HG03558 (cell line): ENCODE data around the gene HAL.
A peak's percentile ranks its signal among the peaks of the same experiment; 100 is the strongest.

Source experiments
- ATAC-seq: cut with Tn5 transposase; IDR thresholded peaks from one replicate; pipeline ENCODE4 v1.9.1; 2021; ENCODE audit warnings: moderate number of reproducible peaks; ENCODE audit not compliant: unreplicated experiment; ENCODE audit errors: extremely low read depth

Gene HAL, protein sequence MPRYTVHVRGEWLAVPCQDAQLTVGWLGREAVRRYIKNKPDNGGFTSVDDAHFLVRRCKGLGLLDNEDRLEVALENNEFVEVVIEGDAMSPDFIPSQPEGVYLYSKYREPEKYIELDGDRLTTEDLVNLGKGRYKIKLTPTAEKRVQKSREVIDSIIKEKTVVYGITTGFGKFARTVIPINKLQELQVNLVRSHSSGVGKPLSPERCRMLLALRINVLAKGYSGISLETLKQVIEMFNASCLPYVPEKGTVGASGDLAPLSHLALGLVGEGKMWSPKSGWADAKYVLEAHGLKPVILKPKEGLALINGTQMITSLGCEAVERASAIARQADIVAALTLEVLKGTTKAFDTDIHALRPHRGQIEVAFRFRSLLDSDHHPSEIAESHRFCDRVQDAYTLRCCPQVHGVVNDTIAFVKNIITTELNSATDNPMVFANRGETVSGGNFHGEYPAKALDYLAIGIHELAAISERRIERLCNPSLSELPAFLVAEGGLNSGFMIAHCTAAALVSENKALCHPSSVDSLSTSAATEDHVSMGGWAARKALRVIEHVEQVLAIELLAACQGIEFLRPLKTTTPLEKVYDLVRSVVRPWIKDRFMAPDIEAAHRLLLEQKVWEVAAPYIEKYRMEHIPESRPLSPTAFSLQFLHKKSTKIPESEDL

DNA sequence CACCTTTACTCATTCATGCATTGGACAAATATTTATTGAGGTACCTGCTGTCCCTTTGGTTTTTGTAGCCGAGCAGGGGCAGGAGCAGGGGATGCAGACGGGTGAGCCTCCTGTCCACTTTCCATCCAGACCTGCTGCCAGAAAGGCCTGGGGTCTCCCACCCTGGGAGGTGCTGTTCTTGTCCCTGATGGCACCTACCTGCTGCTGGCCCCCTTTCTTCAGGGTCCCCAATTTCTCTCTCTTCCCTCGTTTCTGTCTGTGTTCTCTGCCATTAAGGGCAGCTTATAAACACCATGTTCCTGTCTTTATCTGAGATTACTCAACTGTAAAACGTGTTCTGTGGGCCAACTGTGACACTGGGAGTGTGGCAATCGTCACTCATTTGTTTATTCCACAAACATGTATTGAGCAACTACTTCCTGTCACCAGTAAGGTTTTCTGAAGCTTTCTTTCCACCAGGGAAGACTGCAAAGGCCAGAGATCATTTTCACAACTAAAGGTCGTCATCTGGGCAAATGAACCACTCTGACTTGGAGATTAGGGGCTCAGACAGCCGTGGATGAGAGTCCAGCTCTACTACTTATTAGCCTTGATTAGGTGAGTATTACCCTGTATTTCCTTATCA is at the start of gene HAL:
Gene HAL (minus strand): TSS at position 311 of the 625 bp plus-strand sequence. CDS start 434 bp downstream, outside the sequence.
- no peak for ATAC-seq

DNA sequence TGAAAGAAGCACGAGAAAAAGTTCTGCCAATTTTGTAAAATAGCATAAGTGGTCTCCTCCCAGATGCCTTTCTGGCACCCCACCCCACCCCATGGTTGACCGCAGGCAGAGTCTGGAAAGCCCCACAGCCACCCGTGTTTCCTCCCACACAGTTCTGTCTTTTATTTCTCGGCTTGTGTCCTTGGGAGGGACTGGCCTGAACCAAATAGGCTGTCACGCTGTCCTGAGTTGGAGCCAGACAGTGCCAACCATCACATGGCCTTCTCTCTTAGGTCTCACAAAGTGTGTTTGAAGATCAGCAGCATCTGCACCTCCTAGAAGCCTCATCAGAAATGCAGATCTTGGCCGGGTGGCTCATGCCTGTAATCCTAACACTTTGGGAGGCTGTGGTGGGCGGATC is 49.4 kb upstream of the HAL start:
- no peak for ATAC-seq

DNA sequence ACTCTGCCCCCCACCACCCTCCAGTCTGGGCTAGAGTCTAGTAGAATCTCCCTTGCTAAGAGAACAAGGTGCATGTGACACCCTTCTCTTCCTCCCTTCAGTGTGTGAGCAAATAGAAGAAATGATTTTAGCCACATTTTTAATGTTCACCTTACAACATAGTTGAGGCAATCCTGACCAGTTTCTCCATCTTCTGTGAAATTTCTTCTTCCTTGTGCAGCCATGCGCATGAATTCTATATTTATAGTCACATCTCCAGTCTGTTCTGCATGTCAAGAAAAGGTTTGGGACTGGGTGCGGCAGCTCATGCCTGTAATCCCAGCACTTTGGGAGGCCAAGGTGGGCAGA is 48.8 kb upstream of the HAL start:
- ATAC-seq: no peak

DNA sequence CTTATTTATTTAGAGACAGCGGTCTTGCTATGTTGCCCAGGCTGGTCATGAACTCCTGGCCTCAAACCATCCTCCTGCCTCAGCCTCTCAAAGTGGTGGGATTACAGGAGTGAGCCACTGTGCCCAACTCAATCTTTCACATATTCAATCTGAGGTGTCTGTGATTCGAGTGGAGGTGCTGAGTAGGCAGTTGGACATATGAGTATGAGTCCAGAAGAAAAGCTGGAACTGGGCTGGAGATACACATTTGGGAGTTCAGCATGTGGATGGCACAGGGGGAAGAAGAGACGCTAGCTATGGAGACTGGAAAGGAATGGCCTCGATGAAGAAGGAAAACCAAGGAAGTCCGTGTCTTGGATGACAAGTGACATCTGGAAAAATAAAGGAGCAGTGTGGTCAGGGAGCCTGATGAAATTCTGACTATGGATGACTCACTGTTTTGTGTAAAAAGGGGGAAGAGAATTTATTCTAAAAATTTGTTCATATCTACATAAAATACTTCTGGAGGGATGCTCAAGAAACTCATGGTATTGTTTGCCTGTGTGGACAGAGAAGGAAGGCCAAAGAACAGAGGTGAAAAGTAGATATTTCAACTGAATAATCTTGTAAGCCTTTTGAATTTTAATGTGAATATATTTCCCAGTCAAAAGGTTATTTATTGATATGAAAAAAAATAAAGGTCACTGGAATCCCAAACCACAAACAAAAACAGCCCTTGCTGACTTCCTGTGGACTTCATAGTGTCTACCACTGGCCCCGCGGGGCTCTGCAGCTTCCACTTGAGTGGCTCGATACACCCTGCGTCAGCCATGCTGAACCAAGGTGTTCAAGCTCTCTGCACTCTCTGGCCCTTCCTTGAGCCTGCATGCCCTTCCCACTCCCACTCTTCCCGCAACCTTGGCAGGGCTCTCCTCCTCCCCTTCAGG is 48.1 kb upstream of the HAL start:
- no peak for ATAC-seq

DNA sequence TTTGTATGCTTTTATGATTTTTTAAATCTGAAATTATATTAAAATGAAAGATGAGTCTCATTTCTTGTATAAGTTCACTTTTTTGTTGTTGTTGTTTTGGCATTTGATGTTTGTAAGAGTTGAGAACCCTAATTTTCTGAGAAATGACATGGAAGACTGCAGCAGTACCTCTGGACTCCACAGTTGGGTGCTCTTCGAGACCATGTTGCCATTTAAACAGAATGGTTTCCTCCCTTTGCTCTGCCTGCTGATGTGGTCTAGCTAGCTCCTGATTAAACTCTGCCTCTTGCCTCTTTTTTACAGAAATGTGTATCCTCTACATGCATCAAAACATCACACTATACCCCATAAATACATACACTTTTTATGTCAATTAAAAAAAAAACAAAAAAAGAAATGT is 45.0 kb upstream of the HAL start:
- no peak for ATAC-seq

DNA sequence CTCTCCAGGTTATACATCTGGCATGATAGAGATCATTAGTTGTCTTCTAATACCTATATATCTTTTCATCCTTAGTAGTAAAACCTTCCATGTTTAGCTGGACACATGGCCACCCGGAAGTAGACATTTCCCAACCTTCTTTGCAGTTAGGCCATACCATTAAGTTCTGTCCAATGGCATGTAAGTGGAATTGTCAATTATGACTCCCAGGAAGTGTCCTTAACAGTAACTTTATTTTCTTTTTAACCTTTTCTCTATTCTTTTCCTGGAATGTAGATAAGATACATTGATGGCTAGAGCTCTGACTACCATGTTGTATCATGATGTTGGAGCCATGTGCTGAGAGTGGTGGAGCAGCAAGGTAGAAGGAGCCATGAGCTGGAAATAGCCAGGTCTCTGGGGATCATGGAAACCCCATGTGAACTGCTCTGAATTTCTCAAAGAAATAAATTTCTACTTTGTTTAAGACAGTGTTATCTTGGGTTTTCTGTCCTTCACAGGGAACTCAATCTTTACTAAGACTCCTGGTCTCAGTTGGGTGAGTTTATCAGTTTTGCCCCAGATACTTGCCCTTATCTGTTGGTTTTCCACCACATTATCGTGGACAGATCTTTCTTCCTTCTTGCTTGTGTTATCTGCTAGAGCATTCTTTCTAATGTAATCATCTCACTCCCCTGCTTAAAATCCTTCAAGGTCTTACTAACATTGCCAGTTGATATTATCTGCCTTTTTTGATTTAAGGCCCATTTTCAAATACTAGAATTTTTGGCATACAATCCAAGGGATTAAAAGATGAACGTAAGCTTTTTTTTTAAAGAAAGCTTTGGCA is 44.4 kb upstream of the HAL start:
- no peak for ATAC-seq

DNA sequence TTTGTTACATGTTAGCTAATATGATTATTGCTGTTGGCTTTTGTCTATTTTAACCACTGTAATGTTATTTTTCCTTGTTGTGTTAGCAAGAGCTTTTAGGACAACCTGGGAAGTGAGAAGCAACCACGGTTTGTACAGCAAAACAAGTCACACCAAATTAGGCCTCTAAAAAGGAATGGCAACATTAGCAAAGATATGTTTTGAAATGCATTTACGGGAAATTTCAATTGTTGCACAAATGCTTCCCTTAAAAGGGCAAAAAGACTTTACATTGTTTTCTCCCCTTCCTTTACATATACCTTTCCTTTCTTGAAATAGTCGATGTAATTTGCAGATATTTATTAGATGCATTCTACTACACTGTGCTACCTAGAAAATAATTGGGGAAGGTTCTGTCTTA is 43.4 kb upstream of the HAL start:
- no peak for ATAC-seq

DNA sequence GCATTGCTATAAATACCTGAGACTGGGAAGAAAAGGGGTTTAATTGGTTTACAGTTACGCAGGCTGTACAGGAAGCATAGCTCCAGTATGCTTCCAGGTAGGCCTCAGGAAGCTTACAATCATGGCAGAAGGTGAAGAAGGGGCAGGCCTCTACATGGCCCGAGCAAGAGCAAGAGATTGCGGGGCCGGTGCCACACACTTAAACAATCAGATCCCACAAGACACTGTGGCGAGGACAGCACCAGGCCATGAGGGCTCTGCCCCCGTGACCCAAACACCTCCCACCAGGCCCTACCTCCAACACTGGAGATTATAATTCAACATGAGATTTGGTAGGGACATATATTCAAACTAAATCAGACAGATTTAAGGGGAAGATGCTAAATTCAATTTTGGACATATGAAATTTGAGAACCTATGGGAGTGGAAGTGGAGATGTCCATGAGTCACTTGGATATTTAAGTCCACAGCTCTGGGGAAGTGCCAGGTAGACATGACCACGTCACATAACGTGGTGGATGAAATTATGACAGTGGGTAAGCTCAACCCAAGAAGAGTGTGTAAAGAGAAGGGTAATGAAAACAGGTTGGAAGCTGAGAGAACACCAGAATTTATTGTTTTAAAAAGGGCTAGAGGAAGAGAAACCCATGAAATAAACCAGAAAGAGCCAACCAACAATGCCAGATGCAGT is 40.8 kb upstream of the HAL start:
- ATAC-seq: no peak

DNA sequence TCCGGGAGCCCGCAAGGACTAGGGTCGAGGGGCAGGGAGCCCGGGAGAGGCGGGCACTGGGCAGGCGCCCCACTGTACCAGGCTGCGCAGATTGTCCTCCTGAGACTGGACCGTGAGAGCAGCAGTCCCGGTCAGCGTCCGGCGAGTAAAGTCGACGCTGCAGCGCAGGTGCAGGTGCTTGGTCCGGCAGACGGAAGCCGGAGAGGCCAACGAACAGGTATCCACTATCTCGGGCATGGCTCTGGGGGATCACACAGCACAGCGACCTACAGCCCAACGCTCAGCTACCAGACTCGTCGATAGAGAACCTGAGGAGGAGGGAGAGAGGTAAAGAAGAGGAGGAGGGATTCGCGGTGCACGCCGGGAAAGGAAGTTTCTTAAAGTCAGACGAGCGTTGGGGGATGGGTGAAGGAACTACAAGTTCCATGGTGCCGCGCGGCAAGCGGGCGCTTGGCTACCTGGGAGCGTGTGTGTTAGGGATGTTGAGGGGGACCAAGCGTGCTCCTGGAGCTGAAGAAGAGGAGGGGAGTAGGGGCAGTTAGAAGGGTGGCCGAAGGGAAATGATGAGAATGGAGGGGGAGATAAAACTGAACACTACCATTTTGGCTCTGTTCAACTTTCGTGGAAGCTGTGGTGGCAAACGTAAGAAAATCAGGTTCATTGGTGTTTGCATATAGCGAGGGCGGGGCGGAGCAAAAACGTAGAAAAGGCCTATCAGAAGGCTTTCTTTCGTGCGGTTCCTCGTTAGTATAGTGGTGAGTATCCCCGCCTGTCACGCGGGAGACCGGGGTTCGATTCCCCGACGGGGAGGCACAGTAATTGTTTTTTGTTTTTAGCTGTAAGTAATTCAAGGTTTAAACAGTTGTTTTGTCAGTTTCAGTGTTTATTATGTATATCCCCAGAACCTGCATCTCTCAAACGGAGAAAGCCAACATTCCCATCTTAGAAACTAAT is 39.4 kb upstream of the HAL start, which contains the start of gene LTA4H:
Gene LTA4H (minus strand): TSS at position 305 of the 954 bp plus-strand sequence. CDS start 68 bp downstream, at position 237.
- peak; percentile 88 for ATAC-seq

DNA sequence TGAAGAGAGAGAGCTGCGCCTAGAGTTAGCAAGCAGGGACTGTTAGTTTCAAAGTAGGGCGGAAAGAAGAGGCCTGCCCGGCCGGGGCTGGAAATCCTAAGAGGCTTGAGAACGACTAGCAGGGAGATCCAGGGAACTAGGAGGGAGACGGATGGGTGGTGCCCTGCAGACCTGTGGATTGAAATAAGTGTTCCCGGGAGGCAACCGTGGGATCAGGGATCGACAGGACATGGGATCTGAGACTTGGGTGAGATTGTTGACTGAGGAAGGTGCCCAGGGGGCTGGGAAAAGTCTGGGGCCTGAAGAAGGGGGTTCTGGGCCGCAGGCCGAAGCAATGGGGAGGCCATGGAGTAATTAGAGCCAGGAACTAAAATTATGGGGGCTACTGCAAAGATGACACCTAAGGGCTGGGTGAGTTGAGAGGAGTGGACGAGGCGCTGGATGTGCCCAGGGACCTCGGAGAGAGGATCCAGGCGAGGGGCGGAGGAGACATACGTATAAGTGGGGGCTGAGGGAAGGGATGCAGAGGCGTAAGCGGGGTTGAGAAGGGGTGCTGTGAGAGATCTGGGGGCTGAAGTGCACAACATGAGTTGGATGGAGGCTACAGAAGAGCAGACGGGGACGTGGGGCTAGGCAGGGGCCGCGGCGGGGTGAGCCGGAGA is 38.6 kb upstream of the HAL start:
- ATAC-seq: no peak

DNA sequence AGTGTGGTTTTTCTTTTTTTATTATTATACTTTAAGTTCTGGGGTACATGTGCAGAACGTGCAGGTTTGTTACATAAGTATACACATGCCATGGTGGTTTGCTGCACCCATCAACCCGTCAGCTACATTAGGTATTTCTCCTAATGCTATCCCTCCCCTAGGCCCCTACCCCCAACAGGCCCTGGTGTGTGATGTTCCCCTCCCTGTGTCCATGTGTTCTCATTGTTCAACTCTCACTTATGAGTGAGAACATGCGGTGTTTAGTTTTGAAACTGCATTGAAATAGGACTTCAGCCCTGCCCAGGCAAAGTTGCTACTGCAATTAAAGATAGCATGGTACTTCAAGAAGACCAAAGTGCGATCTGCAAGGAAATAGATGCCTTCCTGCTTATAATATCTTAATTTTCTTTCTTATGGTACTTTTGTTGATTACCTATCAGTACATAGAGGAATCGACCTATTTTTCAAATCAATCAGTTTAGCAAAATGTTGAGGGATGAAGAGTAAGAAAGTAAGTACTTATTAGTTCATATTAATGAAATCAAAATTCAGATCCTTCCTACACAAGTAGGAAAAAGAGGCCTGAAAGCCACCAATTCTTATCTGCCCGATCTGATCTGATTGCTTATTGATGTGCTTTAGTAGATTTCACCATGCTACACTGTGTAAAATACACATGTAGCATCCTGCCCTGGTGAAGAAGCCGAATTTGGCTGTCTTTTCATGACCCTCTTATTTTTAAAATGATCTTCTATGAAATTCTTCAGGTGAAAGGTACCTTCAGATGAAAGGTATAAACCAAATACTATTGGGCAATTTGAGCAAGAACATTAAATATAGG is 37.6 kb upstream of the HAL start:
- ATAC-seq: no peak

DNA sequence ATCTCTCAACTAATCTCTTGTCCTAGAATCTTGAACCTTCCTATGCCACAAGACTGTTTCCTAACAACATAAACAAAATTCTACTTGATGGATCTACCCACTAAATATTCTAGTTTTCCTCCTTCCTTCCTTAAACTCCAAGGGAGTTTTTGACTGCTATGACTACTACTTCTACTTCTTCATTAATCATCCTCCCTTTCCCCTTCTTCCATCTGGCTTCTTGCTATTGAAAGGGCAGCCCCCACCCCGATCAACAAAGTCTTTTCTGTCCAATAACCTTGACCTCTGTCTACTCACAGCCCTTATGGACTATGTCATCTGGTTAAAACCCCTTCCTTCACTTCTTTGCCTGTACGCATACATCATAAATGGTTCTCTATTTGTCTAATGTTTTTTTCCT is 33.7 kb upstream of the HAL start:
- no peak for ATAC-seq

DNA sequence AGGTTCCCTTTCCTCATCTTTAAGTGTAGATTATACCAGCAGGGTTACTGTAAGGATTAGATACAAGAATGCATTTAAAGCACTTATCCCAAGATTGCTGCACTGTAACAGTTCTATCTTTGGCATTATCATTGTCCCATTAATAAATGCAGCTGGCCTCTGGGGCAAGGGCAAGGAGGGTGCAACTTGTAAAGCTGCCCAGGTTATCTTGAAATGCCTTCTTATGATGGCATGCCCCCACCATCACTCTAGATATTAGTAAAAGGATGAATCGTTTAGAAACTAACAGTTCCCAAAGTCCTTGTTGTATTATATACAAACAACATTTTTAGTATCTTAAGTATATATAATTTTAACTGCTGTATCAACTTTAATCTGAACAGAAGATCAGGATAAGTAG is 32.4 kb upstream of the HAL start:
- no peak for ATAC-seq

DNA sequence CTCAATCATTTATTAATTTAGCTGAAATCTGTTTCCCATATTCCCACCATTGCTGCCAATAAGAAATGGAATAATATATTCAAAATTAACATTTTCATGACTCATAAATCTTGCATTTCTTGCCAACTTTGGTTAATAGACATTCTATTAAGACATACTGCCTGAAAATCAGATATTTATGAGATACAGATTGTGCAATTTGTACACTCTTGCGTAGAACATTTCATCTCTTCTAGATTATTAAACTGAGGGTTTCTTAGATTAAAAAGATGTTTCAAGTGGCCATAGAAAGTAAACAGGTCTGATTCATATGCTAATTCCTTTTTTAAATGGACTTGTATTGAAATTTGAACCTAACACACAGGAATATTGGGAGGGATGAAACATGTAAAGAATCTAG is 30.2 kb upstream of the HAL start:
- no peak for ATAC-seq

DNA sequence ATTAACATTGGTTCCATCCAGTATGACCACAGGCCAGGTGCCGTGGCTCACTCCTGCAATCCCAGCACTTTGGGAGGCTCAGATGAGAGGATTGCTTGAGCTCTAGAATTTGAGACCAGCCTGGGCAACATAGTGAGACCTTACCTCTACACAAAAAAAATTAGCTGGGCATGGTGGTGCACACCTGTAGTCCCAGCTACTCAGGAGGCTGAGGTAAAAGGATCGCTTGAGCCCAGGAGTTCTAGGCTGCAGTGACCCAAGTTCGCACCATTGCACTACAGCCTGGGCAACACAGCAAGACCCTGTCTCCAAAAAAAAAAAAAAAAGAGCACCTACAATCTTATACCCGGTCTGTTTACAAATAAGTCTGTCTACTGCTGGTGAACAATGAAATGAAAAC is 29.4 kb upstream of the HAL start:
- no peak for ATAC-seq

DNA sequence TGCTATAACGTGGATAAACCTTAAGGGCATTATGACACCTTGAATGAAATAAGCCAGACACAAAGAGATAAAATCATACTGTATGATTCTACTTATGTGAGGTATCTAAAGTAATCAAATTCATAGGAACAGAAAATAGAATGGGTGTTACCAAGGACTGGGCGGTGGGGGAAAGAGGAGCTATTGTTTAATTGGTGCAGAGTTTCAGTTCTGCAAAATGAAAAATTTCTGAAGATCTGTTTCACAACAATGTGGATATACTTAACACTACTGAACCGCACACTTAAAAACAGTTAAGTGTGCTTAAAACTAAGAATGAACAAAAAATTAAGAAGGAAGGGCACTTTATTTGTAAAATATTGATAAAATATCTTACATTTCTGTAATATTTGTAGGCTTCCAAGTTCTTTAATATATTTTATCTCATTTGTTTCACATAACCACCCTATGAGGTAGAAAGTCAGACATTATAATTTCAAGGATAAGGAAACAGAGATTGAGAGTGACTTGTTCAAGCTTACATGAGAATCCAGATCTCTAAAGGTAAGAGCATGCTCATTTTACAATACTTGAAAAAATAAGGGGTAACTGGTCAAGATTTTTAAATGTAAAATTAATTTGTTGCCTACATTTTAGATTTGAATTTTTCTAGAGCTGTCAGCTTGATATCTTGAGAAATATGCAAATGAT is 24.3 kb upstream of the HAL start:
- ATAC-seq: peak; percentile 88
